ENCODE measurements around the gene XPO6.

XPO6 gene

GRCh38 chr16:28089992-28090365 is 121.8 kb downstream of the XPO6 start:
- DNase-seq (ENCODE audit: low read depth in 2 of 2), result no peak

GRCh38 chr16:28089205-28089991 is 122.4 kb downstream of the XPO6 start:
- no peak for DNase-seq (ENCODE audit: low read depth in 2 of 2)

- DNase-seq (ENCODE audit: low read depth in 2 of 2), result no peak
These were observed 124.0 kb downstream of the XPO6 start for GRCh38 chr16:28087675-28088300.

GRCh38 chr16:28087140-28087660 is 124.6 kb downstream of the XPO6 start:
- DNase-seq (ENCODE audit: low read depth in 2 of 2), result no peak

GRCh38 chr16:28086186-28087139 is 125.3 kb downstream of the XPO6 start:
- no peak for DNase-seq (ENCODE audit: low read depth in 2 of 2)

GRCh38 chr16:28085389-28086171 is 126.2 kb downstream of the XPO6 start:
- no peak for DNase-seq (ENCODE audit: low read depth in 2 of 2)

- DNase-seq (ENCODE audit: low read depth in 2 of 2), result no peak
These were observed 127.6 kb downstream of the XPO6 start for GRCh38 chr16:28084209-28084608.

GRCh38 chr16:28082624-28083023 is 129.1 kb downstream of the XPO6 start:
- DNase-seq (ENCODE audit: low read depth in 2 of 2), result no peak

GRCh38 chr16:28081391-28081968 is 130.3 kb downstream of the XPO6 start:
- no peak for DNase-seq (ENCODE audit: low read depth in 2 of 2)

- no peak for DNase-seq (ENCODE audit: low read depth in 2 of 2)
These were observed 133.5 kb downstream of the XPO6 start for GRCh38 chr16:28078261-28078660.

- DNase-seq (ENCODE audit: low read depth in 2 of 2), result no peak
These were observed 137.9 kb downstream of the XPO6 start for GRCh38 chr16:28073836-28074235.

GRCh38 chr16:28072087-28072486 is 139.7 kb downstream of the XPO6 start:
- DNase-seq (ENCODE audit: low read depth in 2 of 2), result no peak

GRCh38 chr16:28069971-28070794 is 141.6 kb downstream of the XPO6 start:
- no peak for DNase-seq (ENCODE audit: low read depth in 2 of 2)

GRCh38 chr16:28068976-28069375 is 142.8 kb downstream of the XPO6 start:
- no peak for DNase-seq (ENCODE audit: low read depth in 2 of 2)

- DNase-seq (ENCODE audit: low read depth in 2 of 2), result no peak
These were observed 144.0 kb downstream of the XPO6 start for GRCh38 chr16:28067604-28068379.

- no peak for DNase-seq (ENCODE audit: low read depth in 2 of 2)
These were observed 147.0 kb downstream of the XPO6 start for GRCh38 chr16:28064706-28065249.

- DNase-seq (ENCODE audit: low read depth in 2 of 2), result no peak
These were observed 147.6 kb downstream of the XPO6 start for GRCh38 chr16:28064150-28064549.

- DNase-seq (ENCODE audit: low read depth in 2 of 2), result no peak
These were observed 148.1 kb downstream of the XPO6 start, which contains the start of gene GSG1L for GRCh38 chr16:28063591-28064061. GSG1L (minus strand) TSS chr16:28063714; CDS start chr16:28063424, 290 bp downstream.
